ENCODE measurements around the gene MYBPC3. TPM values are rescaled to one million over a fixed set of nuclear protein-coding genes. Genes with fewer than 3 reads are reported as not detected.

Gene MYBPC3
- total and polyA plus RNA-seq, 2 donors (not counting 3 experiments of a cell fraction or from before 2014, with no cell fraction given): not detected

GRCh38 chr11:47360341-47360740 lies 7.8 kb upstream of the MYBPC3 start:
- Histone ChIP-seq H3K36me3 (ENCODE audit: control insufficient read depth in 2 of 2, extremely low read depth in 1 of 2, insufficient read depth in 2 of 2, low read length in 2 of 2) (no peaks in the 10 kb centered on the region), H3K27me3 (ENCODE audit: control insufficient read depth in 2 of 2, insufficient read depth in 2 of 2, low read length in 2 of 2) (no peaks in the 10 kb centered on the region), H3K4me3 (replicated peaks in 1 of 3; ENCODE audit: insufficient read depth in 1 of 3, low read depth in 1 of 3, low read length in 3 of 3) (no peak overlapping the region), H3K9me3 (replicated peaks; ENCODE audit: control insufficient read depth, insufficient read depth, low read length) (no peaks in the 10 kb centered on the region), H3K4me1 (ENCODE audit: control insufficient read depth, extremely low read depth, insufficient read depth, low read length) (no peaks in the 10 kb centered on the region), H3K4me2 (ENCODE audit: insufficient read depth, low read length) (no peak overlapping the region), H3K27ac (ENCODE audit: insufficient read depth, low read depth, low read length) (no peak overlapping the region), H3K9ac (replicated peaks; ENCODE audit: extremely low read depth, insufficient read depth, low read length) (no peak overlapping the region), H4K20me1 (replicated peaks; ENCODE audit: control insufficient read depth, extremely low read depth, insufficient read depth, low read length) (no peaks in the 10 kb centered on the region), H3K9me1 (replicated peaks; ENCODE audit: control insufficient read depth, extremely low read depth, insufficient read depth, low read length) (no peaks in the 10 kb centered on the region), H2AFZ (ENCODE audit: low read depth, low read length) (no peak overlapping the region), H3K79me2 (ENCODE audit: control insufficient read depth, insufficient read depth, low read length) (no peaks in the 10 kb centered on the region)
- POLR2A ChIA-PET: interaction anchor here (0.7 kb wide), 1 partner anchor 52 kb away, joined by 4 read pairs; no protein-coding TSS in a partner anchor
- TF ChIP-seq POLR2AphosphoS5 (IDR thresholded peaks at IDR 0.05; ENCODE audit: insufficient read depth, low read depth, low read length) (no peak), MAX (IDR thresholded peaks at IDR 0.05; ENCODE audit: insufficient read depth, insufficient read length) (no peak), MYC (IDR thresholded peaks at IDR 0.05; ENCODE audit: low read depth, low read length) (no peak), POLR2A (IDR thresholded peaks at IDR 0.05; ENCODE audit: low read depth, low read length) (no peak), GATA2 (IDR thresholded peaks at IDR 0.05; ENCODE audit: insufficient read depth, insufficient read length, low read depth, low read length) (no peak), CTCF (IDR thresholded peaks at IDR 0.05; ENCODE audit: extremely low read depth in 1 of 2, insufficient read depth in 1 of 2, low read depth in 1 of 2, low read length in 2 of 2) (no peak), FOS (IDR thresholded peaks at IDR 0.05; ENCODE audit: borderline replicate concordance, insufficient read depth, low read length) (no peak), JUN (IDR thresholded peaks at IDR 0.05; ENCODE audit: borderline replicate concordance, insufficient read depth, insufficient read length, low read depth) (no peak), EZH2 (IDR thresholded peaks at IDR 0.05; ENCODE audit: borderline replicate concordance, low read depth, low read length, severe bottlenecking) (no peak)
- BruUV-seq (replicated peaks): no TSS peak
- dilution Hi-C loops (cut with MboI; ENCODE audit: extremely low pct_ligation_motif_present, low sequenced_read_pairs) (no loop called here), intact Hi-C loops (cut with micrococcal nuclease) (no loop called here)
- FAIRE-seq (no peak), DNase-seq (ENCODE audit: low read depth, low spot score) (no peak)
- CTCF ChIA-PET: interaction anchor here (0.8 to 1.2 kb wide), 3 partner anchors 14 to 207 kb away, joined by 3 to 4 read pairs (median 3); no protein-coding TSS in a partner anchor

Data from endothelial cell of umbilical vein (primary cell).